HTR-8/SVneo (cell line): ENCODE measurements around the gene GRHL3.

Experiments used
- DNase-seq: peaks from one replicate; pipeline ENCODE4 v3.0.0; 2011; ENCODE audit warnings: low spot score, mixed read lengths; ENCODE audit not compliant: insufficient read length
- FAIRE-seq: peaks from 2 replicates; lab custom pipeline; 2011; peaks lifted over from hg19 to GRCh38; lab: Jason Lieb, UNC

The GRHL3 gene

DNA sequence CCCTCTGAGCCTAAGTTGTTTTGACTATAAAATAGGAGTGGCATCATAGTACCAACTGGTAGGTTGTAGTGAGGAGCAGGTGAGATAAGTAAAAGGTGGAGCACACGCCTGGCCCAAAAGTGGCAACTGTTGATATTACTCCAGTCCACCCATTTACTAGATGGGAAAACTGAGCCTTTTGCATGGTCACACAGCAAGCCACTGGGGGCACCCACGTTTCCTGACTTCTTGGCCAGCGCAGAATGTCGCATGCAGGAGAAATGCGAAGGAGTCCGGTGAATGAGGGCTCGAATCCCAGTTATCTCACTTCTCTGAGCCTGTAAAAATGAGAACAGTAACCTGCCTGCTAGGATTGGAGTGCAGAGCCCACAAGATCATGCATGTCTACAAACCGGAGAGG, 20.8 kb downstream of the GRHL3 start:
- DNase-seq, result no peak
- no peak for FAIRE-seq

DNA sequence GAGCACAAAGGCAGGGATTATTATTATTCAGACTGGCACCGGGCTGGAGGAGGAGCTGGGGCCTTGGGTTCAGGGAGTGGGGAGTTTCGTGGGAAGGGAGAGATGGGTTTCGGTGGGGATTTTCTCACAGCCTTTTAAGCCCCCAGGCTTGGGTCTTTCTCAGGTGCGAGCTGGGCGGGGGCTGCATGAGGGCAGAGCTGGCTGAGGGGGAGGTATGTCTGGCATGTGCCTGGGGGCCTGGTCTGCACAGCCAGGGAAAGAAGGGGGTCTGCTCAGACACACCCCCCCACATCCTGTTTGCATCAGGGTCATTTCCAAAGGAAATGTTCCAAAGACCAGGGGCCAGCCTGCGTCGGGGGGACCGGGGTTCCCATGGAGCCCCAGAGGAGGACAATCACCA, 21.6 kb downstream of the GRHL3 start:
- DNase-seq (no peak), FAIRE-seq (no peak)

DNA sequence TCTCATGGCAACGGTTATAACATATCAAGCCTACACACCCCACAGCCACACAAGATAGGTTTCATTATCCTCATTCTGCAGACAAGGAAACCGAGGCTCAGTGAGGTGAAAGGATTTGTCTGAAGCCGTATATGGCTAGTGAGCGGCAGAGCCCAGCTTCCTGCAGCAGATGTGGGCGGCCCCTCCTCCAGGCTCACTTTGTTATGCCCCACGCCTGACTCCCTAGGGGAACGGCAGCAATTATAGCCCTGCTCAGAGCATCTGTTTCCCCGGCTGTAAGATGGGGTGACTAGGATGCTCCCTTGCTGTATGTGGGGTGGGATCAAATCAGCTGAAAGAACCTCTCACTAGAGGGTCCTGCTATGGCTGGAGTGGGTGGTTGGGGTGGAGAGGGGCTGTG, 22.1 kb downstream of the GRHL3 start:
- DNase-seq, result no peak
- no peak for FAIRE-seq

DNA sequence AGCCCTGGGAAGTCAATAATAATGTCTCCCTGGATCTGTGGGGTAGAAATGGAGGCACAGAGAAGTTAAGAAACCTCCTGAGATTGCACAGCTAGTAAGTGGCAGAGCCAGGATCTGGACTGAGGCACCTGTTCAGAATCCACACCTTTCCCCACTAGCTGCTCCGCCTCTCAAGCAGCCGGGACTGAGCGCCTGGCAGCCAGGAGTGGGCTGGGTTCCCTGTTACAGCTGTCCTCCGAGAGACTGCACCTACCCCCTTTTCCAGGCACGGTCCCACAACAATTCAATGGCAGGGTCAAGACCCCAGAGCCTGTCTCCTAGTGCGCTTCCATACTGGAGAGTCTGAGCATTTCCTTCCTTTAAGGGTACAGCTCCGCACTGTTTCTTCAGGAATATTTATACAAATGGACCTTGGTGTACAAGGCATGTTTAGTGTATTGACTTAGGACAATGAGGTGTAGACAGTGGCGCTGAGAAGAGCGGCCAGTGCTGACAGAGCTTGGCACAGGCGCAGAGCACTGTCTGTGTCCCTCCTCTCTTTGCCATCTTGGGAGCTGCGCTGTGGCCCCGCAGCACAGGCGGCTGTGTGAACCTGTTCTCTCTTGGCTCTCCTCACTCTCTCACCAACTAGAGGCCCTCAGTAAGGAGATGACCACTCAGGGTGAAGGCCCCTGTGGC, 24.4 kb downstream of the GRHL3 start:
- DNase-seq (no peak), FAIRE-seq (no peak)

DNA sequence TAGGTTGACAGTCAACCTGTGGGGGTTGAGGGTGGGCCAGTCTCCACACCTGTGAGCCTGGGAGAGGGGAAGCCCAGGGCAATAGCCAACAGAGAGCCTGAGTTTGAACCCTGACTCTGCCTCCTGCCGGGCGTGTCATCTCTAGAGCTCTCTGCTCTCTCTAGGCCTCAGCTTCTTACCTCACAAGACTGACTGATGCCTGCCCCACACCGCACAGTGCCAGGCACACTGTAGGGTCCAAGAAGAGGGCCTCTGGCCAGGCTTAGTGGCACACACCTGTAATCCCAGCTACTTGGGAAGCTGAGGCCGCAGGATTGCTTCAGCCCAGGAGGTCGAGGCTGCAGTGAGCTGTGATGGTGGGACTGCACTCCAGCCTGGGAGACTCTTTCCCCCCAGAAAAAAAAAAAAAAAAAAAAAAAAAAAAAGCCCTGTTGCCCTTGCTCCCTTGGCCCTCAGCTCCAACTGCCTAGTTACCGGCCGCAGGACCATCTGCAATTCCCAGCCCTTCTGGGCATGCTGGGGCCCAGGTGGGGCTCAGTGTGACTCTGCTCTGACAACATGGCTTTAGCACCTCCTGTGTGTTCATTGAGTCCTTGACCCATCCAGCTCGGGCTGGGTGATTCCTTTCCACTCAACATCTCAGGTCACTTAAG, 25.1 kb downstream of the GRHL3 start:
- no peak for DNase-seq
- FAIRE-seq, result no peak

DNA sequence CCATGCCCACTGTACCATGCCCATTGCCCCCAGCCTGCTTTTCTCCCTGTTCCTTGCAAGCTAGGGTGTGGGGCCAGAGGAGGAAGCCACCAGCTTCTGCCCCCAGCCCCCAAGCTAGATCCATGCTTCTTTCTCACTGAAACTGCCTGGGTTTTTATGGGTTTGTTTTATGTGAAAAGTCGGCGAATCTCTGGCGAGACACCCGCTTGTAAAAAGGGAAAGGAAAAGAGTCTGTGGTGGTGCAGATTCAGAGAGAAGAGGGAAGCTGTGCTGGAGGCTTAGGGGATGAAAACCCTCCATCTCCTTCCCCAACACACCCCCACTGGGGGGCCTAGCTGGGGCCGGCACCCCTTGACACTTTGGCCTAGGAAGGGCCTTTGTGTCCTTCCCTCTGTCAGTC, 26.2 kb downstream of the GRHL3 start:
- DNase-seq (no peak), FAIRE-seq (no peak)

DNA sequence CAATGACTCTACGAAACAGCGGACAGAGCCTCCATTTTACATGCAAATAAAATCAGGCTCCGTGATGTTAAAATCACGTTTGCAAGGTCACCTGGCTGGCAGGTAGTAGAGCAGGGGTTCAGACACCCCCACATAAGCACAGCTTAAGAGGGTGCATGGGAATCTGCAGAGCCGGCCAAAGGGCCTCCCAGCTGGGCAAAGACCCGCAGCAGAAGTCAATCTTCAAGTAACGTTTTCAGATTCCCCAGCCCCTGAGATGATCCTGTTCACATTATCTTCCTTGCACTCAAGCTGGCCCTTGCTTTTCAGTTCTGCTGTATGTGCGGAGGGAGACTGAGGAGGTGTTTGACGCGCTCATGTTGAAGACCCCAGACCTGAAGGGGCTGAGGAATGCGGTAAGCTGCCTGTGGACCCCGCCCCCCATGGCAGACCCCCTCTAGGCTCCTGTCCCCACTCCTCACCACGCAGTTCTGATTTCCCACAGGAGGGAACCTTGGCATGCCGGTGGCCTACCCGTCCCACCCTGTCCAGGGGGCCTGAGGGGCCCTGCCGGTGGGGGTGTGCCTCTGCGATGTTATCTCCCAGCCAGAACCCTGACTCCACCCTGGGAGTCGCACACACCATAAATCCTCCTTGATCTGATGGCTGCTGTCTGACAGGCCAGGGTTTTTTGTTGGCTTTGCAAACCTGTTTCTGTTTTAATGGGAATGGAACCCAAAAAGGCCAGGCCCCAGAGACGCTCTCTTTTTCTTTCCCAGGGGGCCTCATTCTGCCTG, 28.2 kb downstream of the GRHL3 start:
- FAIRE-seq (no peak), DNase-seq (no peak)

DNA sequence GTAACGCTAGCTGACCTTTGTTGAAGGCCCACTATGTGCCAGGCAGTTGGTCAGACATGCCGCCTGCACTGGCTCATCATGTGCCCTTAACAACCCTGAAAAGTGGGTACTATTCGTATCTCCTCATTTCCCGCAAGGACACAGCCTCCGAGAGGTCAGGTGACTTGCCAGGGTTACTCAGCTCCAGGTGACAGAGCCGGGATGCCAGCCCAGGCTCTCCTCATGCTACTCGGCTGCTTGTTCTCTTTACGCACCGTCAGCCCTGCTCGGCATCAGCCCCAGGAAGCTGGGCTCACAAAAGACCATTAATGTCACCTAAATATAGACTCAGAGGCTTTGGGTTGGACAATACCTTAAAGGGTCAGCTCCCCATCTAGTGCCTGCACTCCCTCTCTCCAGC, 29.0 kb downstream of the GRHL3 start:
- DNase-seq (no peak), FAIRE-seq (no peak)

DNA sequence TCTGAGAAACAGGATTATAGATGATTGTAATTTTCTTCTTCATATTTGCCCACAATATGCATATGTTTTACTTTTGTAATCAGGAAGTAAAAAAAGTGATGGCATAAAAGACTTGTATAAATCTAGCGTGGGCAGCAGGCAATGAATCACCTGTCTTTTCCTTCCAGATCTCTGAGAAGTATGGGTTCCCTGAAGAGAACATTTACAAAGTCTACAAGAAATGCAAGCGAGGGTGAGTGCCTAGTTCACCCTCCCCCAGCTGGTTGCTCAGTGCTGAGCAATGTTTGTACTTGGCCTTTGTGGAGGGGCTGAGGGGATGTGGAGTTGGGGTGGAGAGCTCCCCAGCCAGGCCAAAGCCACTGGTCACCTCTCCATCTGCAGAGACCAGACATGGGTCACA, 30.7 kb downstream of the GRHL3 start:
- DNase-seq, result no peak
- no peak for FAIRE-seq

DNA sequence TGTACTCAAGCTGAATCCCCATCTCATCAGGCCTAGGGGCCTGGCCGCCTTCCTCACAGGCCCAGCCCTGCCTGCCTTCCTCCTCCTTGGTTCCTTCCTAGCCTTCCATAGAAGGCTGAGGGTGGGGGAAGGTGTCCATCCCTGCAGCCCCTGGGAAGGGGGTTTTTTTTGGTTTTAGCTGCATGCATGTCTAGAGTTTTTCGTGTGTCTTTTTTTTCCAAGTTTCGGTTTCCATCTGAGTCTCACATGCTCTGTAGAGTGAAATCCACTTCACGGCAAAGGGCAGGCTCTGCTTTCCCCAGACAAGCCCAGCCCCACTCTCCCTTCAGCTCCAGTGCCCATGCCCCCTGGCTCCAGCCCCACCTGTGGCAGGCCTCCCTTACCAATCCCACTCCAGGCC, 32.1 kb downstream of the GRHL3 start:
- no peak for DNase-seq
- FAIRE-seq, result no peak

DNA sequence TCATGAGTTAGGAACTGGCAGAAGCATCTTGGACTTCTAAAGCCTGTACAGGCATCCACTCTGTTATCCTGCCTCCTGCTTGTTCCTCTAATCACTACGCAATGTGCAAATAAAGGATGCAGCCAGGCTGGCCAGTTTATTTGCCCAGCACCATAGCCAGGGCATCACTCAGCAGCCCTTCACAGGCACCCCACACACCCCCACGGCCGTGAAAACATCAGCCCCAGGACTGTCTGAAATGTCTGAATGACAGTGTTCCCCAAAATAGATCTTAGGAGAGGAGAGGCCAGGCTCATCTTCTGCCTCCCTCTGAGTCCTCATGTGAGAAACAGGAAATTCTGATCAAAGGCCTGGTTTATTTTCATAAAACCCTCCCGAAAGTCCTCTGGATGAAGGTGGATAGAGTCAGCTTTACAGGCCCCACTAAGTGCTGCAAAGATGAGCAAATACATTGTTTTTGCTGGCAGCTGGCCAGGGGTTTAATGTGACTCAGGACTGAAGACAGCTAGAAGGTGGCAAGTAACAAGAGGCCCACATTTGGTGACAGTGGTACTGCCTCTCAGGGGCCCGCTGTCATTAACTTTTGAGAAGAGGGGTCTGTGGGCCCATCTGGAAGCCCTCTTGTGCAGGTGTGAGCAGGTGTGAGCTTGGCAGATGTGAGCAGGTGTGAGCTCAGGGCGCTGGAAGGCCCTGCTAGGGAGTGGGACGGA, 32.9 kb downstream of the GRHL3 start:
- DNase-seq (no peak), FAIRE-seq (no peak)

DNA sequence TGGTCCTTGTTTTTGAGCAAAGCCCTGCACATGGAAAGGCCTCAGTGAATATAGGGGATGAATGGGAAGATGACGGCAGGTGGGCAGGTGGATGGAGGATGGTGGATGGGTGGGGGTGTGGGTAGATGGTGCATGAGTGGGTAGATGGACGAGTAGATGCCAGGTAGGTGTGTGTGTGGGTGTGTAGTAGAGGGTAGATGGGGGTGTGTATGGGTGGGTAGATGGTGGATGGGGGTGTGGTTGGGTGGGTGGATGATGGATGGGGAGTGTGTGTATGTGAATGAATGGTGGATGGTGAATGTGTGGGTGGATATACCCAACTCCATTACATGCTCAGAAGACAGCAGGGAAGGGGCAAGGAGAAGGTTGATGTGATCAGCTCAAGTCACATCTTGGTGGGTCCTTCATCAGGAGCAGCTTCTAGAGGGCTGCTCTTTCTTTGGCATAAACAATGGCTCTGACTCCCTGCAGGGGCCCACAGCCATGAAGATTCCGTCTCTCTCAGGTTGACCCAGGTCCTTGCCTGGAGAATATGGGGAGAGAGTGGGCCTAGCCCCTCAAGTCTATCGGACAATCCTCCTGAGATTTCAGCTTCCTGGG, 34.2 kb downstream of the GRHL3 start:
- FAIRE-seq, result peak; percentile 60

DNA sequence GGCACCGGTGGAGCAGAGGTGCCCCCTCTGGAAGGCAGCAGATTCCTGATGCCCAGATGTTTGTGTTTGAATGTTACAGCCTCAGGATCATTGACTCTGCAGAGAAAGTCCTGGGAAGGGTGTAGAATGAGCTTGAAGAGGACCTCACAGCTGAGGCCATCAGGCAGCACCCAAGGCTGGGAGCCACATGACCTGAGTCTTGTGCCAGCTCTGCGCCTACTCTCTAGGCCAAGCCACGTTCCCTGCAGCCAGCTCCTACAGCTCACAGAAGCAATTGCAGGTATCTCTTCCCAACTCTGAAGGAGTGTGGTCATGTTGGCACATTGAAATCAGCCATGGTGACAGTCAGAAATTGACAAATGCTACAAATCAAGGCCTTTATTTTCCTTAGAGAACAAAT, 36.3 kb downstream of the GRHL3 start:
- FAIRE-seq, result no peak

More for the DNA sequence above, 34.2 kb downstream of the GRHL3 start:
- no peak for DNase-seq

DNA sequence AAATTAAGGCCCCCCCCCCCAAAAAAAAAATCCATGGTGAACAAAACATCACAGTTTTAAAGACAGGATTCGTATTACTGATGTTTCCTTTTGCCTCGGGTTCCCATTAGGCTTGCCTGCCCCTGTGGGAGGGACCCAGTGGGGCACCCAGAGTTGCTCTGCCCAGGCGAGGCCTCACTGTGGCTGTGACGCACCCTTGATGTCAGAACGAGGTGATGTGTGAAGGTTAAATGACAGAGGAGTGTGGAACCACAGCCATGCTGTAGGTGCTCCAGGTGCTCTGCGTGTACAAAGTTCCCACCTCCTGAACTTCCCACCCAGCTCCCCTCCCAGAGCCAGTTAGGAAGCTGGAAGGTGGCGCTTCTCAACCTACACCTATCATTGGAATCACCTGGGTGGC, 37.9 kb downstream of the GRHL3 start:
- FAIRE-seq, result no peak

More for the DNA sequence above, 36.3 kb downstream of the GRHL3 start:
- DNase-seq, result no peak

DNA sequence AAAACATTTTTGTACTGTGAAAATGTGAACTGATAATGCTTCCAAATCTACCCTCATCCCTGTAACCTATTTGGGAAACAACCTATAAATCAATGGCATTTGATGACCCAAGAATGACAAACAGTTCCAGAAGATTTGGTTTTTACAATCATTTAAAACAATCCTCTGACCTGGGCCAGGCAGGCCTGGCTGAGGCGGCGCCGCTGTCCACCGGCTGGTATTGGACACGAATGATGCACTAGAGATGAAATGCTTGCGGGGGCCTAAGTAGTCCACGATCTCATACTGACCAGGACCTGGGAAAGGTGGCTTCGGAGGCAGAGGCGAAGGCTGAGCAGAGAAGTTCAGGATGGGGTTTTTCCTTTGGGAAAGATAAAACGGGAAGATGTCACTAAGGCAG, 41.5 kb downstream of the GRHL3 start:
- FAIRE-seq (no peak), DNase-seq (no peak)

More for the DNA sequence above, 37.9 kb downstream of the GRHL3 start:
- no peak for DNase-seq

DNA sequence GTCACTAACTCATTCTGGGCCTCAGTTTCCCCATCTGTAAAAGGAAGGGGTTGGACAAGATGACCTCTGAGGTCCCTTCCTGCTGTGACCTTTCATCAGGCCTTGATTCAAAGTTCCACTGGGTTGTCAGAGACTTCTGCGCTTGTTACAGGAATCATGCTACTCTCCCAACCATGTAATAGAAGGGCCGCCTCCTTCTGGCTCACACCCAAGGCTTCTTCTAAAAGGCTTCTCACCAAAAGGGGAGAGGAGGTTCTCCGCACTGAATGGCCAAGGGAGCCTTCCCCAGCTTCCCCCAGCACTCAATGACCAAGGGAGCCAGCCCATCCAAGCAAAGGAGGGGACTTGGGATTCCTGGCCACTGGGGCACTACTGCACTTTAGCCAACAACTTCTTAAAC, 42.7 kb downstream of the GRHL3 start:
- FAIRE-seq (no peak), DNase-seq (no peak)

DNA sequence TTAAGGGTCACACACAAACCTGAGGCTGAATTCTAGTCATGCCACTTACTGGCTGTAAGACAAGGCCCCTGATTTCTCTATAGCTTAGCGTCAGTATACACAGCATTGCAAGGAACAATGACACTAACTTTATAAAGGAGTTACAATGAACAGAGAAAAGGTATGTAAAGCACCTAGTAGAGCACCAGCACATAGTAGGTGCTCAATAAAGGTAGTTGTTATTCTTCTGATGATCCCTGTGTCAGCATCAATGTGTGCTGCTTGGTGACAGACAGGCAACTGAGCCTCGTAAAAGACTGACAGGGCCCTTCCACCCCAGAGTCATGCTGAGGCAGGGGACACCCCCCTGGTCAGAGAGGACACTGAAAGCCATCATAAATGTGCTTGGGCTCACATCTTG, 43.2 kb downstream of the GRHL3 start:
- DNase-seq (no peak), FAIRE-seq (no peak)

DNA sequence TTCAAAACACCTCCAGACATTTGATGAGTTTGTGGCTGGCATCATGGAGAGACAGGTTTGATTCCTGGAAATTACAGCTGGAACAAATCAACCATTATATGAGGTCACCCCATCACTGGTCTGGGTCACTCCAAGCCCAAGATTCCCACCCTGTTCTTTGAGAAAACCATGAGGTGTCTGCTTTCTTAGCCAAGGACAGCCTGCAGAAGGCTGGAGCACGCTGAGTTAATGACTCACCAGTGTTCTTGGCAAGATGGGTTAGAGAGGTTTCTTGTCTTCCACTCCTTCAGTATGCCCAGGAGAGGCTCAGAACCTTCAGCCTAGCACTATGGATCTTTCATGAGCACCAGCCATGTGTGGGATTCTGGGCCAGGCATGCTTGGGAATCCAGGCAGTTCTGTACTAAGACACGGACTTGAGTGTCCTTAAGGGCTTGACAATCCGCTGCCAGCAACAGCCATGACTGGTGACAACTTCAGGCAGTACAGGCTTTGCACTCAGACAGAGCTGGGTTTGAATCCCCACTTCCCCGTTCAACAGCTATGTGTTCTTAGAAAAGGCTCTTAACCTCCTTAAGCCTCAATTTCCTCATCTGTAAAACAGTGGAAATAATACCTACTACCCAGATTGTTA, 43.9 kb downstream of the GRHL3 start:
- DNase-seq (peak; percentile 33), FAIRE-seq (no peak)

DNA sequence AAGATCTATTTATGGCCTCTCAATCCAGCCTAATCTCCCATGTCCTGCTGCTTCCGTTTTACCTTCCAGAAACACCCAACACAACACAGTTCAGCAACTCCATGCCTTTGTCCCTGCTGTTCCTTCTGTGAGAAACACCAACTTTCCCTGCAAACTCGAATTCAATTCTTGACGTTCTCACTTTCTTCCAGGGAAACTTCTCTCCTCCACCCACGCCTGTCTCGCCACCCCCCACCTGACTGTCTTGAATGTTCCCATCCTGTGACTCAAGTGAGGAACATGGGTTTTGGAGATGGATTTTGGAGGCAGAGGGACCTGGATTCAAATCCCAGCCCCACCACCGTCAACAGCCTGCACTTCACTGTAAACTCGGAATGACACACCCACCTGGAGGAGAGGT, 44.8 kb downstream of the GRHL3 start:
- no peak for DNase-seq
- FAIRE-seq, result no peak

DNA sequence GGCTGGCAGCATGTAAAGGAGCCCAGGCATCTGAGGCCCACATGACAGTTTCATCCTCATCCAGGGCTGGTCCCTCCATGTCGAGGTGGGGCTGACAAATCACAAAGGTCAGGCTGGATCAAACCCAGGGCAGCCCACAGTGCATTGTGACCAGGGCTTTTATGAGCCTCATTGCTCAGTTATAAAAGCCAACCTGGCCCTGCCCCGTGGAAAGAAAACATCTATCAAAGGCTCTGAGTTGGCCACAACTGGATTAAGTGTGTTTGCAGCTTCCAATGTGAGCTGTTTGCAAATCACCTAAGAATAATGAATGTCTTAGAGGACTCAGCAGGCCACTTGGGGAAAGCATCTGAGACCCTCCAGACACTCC, 45.4 kb downstream of the GRHL3 start:
- FAIRE-seq, result no peak
- DNase-seq, result no peak
